T-helper 9 cell (primary cell): ENCODE data around the gene NR2F2.

Source experiments
- DNase-seq: peaks from one replicate; pipeline ENCODE4 v3.0.0-alpha.2; 2020
- total RNA-seq, 2 donors: gene quantifications; one replicate each; lab custom pipeline; 2026; lab: John Stamatoyannopoulos, UW

NR2F2 gene
- total RNA-seq: 0 reads per million in 2 donors

- no peak for DNase-seq
Observed at GRCh38 chr15:96330450-96331143, at the start of gene NR2F2. Gene NR2F2, plus strand, starts transcription at chr15:96330700. Its CDS starts 1,406 bp downstream, at chr15:96332106.

GRCh38 chr15:96285305-96285704 is 45.2 kb upstream of the NR2F2 start:
- no peak for DNase-seq

GRCh38 chr15:96285729-96286254 is 44.7 kb upstream of the NR2F2 start:
- no peak for DNase-seq

GRCh38 chr15:96290679-96291078 is 39.8 kb upstream of the NR2F2 start:
- no peak for DNase-seq

- no peak for DNase-seq
Observed at GRCh38 chr15:96292635-96293034, 37.9 kb upstream of the NR2F2 start.

- DNase-seq: no peak
Observed at GRCh38 chr15:96293441-96293840, 37.1 kb upstream of the NR2F2 start.

GRCh38 chr15:96294766-96295165 is 35.7 kb upstream of the NR2F2 start:
- no peak for DNase-seq

GRCh38 chr15:96296264-96296663 is 34.2 kb upstream of the NR2F2 start:
- DNase-seq: no peak

- no peak for DNase-seq
Observed at GRCh38 chr15:96297783-96298182, 32.7 kb upstream of the NR2F2 start.

GRCh38 chr15:96298217-96298616 is 32.3 kb upstream of the NR2F2 start:
- no peak for DNase-seq

- no peak for DNase-seq
Observed at GRCh38 chr15:96300836-96301235, 29.7 kb upstream of the NR2F2 start.

- DNase-seq: no peak
Observed at GRCh38 chr15:96303503-96304056, 26.9 kb upstream of the NR2F2 start.

GRCh38 chr15:96304839-96305238 is 25.7 kb upstream of the NR2F2 start:
- DNase-seq: no peak

GRCh38 chr15:96306321-96306720 is 24.2 kb upstream of the NR2F2 start:
- no peak for DNase-seq

- no peak for DNase-seq
Observed at GRCh38 chr15:96307856-96308394, 22.6 kb upstream of the NR2F2 start.

GRCh38 chr15:96309143-96309660 is 21.3 kb upstream of the NR2F2 start:
- no peak for DNase-seq

GRCh38 chr15:96311256-96311955 is 19.1 kb upstream of the NR2F2 start:
- DNase-seq: no peak

GRCh38 chr15:96311956-96312294 is 18.6 kb upstream of the NR2F2 start:
- DNase-seq: no peak

GRCh38 chr15:96312641-96313335 is 17.7 kb upstream of the NR2F2 start:
- no peak for DNase-seq

GRCh38 chr15:96314518-96314917 is 16.0 kb upstream of the NR2F2 start:
- no peak for DNase-seq

GRCh38 chr15:96314963-96315362 is 15.5 kb upstream of the NR2F2 start:
- no peak for DNase-seq

GRCh38 chr15:96316953-96317629 is 13.4 kb upstream of the NR2F2 start:
- DNase-seq: no peak
